CD4-positive, alpha-beta memory T cell (primary cell): ENCODE results near the gene SLX4. TPM values are rescaled to one million over a fixed set of nuclear protein-coding genes. Genes with fewer than 3 reads are reported as not detected.

Experiments used
- CTCF ChIA-PET: fragments of 350-600 bp; sonication (Branson Sonifier 250); formaldehyde crosslinking; loops from one replicate; lab custom pipeline; 2021; ENCODE audit warnings: inconsistent platforms; ENCODE audit not compliant: partially characterized antibody; lab: Charles Lee
- POLR2A ChIA-PET: fragments of 350-600 bp; sonication (Branson Sonifier 250); formaldehyde crosslinking; loops from one replicate; lab custom pipeline; 2021; ENCODE audit not compliant: partially characterized antibody; lab: Charles Lee
- DNase-seq, 5 donors: peaks; one replicate each; pipeline versions ENCODE4 v3.0.0 to v3.0.0-alpha.2; 2020 to 2022; ENCODE audit warnings: mixed read lengths in 1 of 5
- H3K27ac ChIP-seq: one replicate; pipeline ENCODE4 v1.7.0; 2013; ENCODE audit warnings: low read depth, low read length
- H3K27me3 ChIP-seq: 2 replicates; pipeline ENCODE4 v1.7.0; 2013; ENCODE audit warnings: mild to moderate bottlenecking, low read length, moderate library complexity; ENCODE audit not compliant: insufficient read depth
- H3K36me3 ChIP-seq: 2 replicates; pipeline ENCODE4 v1.7.0; 2013; ENCODE audit warnings: mild to moderate bottlenecking, low read length, moderate library complexity; ENCODE audit not compliant: insufficient read depth
- H3K4me1 ChIP-seq: 2 replicates; pipeline ENCODE4 v1.7.0; 2013; ENCODE audit warnings: mild to moderate bottlenecking, low read length, moderate library complexity; ENCODE audit not compliant: insufficient read depth
- H3K4me3 ChIP-seq, 2 donors: one replicate each; pipeline ENCODE4 v1.7.0; 2013; ENCODE audit warnings: low read length in 2 of 2, mild to moderate bottlenecking in 1 of 2
- H3K9me3 ChIP-seq, 2 donors: one replicate each; pipeline ENCODE4 v1.7.0; 2013; ENCODE audit warnings: low read length in 2 of 2, control low read depth in 1 of 2; ENCODE audit not compliant: control insufficient read depth in 1 of 2
- H3K27ac Mint-ChIP-seq, 7 donors: one replicate each; pipeline ENCODE4 v1.8.0; 2020 to 2021; ENCODE audit warnings: mixed read lengths in 7 of 7, mild to moderate bottlenecking in 6 of 7, inconsistent platforms in 3 of 7, moderate library complexity in 3 of 7
- H3K27me3 Mint-ChIP-seq, 2 donors: one replicate each; pipeline ENCODE4 v1.8.0; 2020 to 2021; ENCODE audit warnings: mixed read lengths in 2 of 2
- H3K36me3 Mint-ChIP-seq, 2 donors: one replicate each; pipeline ENCODE4 v1.8.0; 2020 to 2021; ENCODE audit warnings: mixed read lengths in 2 of 2, inconsistent platforms in 1 of 2, mild to moderate bottlenecking in 1 of 2
- H3K4me1 Mint-ChIP-seq, 4 donors: one replicate each; pipeline ENCODE4 v1.8.0; 2020 to 2021; ENCODE audit warnings: mixed read lengths in 4 of 4, mild to moderate bottlenecking in 1 of 4
- H3K4me3 Mint-ChIP-seq, 8 donors: one replicate each; pipeline ENCODE4 v1.8.0; 2020 to 2021; ENCODE audit warnings: mixed read lengths in 8 of 8, mild to moderate bottlenecking in 7 of 8, moderate library complexity in 6 of 8, inconsistent platforms in 3 of 8
- H3K9me3 Mint-ChIP-seq, 8 donors: one replicate each; pipeline ENCODE4 v1.8.0; 2020 to 2021; ENCODE audit warnings: mixed read lengths in 8 of 8, mild to moderate bottlenecking in 5 of 8, inconsistent platforms in 3 of 8, moderate library complexity in 1 of 8
- intact Hi-C: fragments of 100-400 bp; cut with micrococcal nuclease; formaldehyde crosslinking; loops from one replicate; pipeline ENCODE4 v1.15.1; 2023
- polyA plus RNA-seq, 2 donors: library from polyadenylated mRNA; unstranded; fragments of 300-500 nt; fragmentation: Illumina TruSeq; gene quantifications; one replicate each; pipeline ENCODE4 v1.2.3, GENCODE V29; 2021
- total RNA-seq, 2 experiments: library from RNA; stranded (reverse); gene quantifications; one replicate each; pipeline ENCODE4 v1.2.3, GENCODE V29; 2021

SLX4 gene
- total and polyA plus RNA-seq, 4 experiments from 2014 or later: 0.87 to 6.7 (median 5.7) TPM; not detected in 1

DNA sequence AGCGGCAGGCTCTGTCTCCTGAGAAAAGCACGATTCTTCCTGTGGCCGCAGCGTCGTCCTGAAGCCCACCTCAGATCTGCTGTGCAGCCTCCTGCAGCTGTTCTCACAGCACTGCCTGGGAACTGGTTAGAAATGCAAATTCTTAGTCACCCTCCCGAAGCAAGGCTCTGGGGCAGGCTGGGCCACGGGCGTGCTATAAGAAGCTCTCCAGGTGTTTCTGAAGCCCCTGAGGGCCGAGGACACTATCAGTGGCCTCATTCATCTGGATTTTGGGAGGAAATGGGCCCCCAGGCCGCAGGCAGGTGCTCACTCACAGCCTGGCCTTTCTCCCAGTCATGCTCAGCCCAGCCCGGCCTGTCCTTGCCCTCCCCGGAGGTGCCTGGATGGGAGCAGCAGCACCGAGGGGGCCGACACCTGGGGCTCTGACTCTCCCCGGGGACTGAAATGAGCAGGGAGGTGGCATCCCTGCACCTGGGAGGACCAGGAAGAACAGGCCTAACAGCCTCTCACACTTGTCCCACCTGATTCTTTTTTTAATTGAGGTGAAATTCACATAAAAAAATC is 23.8 kb downstream of the SLX4 start:
- DNase-seq: no peak
- Mint-ChIP-seq H3K4me1 (peaks cover 0 to 4% (median 1%) of the 10 kb centered on the region in 4 donors), H3K27ac (no peak overlapping the region), H3K9me3 (no peaks in the 10 kb centered on the region), H3K27me3 (no peaks in the 10 kb centered on the region), H3K4me3 (no peak overlapping the region), H3K36me3 (peaks cover 7 to 8% of the 10 kb centered on the region in 2 donors)
- intact Hi-C loops: no loop called here
- Histone ChIP-seq H3K27ac (no peak overlapping the region), H3K9me3 (no peaks in the 10 kb centered on the region), H3K4me3 (no peak overlapping the region), H3K36me3 (peaks cover 4% of the 10 kb centered on the region), H3K4me1 (no peaks in the 10 kb centered on the region), H3K27me3 (no peaks in the 10 kb centered on the region)
- ChIA-PET CTCF (no interaction called here), POLR2A (no interaction called here)

DNA sequence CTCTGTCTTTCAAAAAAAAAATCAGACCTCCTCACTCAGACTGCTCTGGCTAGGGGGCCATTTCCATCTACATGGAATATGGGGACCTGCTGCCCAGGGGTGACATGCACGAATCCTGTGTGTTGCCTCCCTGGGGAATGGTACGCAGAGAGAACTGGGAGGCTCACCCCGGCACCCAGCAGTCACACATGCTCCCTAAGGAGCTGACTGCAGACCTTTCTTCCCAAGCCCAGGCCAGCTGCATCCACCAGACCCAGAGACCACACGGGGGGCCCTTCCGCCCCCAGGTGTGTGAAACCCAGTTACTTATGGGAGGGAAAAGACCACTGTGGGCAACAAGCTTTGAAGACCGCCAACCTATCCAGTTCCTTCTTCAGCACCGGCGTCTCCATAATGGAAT is 27.0 kb downstream of the SLX4 start:
- no peak overlapping the region for H3K27ac Mint-ChIP-seq
- no peaks in the 10 kb centered on the region for H3K27me3 Mint-ChIP-seq
- peaks cover 4 to 22% (median 13%) of the 10 kb centered on the region in 4 donors for H3K4me1 Mint-ChIP-seq
- Histone ChIP-seq H3K4me3 (no peak overlapping the region), H3K4me1 (peaks cover 10% of the 10 kb centered on the region), H3K36me3 (no peaks in the 10 kb centered on the region), H3K27ac (no peak overlapping the region), H3K27me3 (no peaks in the 10 kb centered on the region), H3K9me3 (no peaks in the 10 kb centered on the region)
- H3K9me3 Mint-ChIP-seq: no peaks in the 10 kb centered on the region
- H3K4me3 Mint-ChIP-seq: no peak overlapping the region
- ChIA-PET CTCF (no interaction called here), POLR2A (no interaction called here)
- DNase-seq: no peak
- peaks cover 0 to 2% of the 10 kb centered on the region in 2 donors for H3K36me3 Mint-ChIP-seq
- intact Hi-C loops: no loop called here

DNA sequence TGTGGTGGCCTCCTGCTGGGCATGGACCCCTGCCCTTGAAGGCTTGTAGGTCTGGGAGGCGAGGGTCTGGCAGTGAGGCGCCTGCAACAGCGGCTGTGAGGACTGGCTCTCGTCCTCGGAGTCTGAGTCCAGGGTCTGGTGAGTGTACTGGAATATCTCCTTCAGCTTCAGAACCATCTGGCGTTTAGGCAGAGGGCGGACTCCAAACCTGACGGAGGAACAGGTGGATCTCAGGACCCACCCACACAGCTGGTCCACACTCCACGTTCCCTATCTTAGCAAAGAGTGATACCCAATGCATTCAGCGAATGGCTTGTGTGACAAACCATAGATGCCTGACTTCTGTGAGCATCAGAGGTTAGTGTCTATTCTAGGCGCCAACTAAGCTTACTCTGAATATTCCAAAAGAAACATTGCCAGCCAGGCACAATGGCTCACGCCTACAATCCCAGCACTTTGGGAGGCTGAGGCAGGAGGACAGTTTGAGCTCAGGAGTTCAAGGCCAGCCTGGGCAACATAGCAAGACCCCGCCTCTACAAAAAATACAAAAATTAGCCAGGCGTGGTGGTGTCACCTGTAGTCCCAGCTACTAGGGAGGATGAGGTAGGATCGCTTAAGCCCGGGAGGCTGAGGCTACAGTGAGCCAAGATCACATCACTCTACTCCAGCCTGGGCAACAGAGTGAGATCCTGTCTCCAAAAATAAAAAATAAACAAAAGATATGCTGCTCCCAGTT is 27.9 kb downstream of the SLX4 start:
- peak overlapping the region in 1 of 7 donors; percentile 83 for H3K27ac Mint-ChIP-seq
- CTCF ChIA-PET: no interaction called here
- peaks cover 19% of the 10 kb centered on the region for H3K4me1 ChIP-seq

DNA sequence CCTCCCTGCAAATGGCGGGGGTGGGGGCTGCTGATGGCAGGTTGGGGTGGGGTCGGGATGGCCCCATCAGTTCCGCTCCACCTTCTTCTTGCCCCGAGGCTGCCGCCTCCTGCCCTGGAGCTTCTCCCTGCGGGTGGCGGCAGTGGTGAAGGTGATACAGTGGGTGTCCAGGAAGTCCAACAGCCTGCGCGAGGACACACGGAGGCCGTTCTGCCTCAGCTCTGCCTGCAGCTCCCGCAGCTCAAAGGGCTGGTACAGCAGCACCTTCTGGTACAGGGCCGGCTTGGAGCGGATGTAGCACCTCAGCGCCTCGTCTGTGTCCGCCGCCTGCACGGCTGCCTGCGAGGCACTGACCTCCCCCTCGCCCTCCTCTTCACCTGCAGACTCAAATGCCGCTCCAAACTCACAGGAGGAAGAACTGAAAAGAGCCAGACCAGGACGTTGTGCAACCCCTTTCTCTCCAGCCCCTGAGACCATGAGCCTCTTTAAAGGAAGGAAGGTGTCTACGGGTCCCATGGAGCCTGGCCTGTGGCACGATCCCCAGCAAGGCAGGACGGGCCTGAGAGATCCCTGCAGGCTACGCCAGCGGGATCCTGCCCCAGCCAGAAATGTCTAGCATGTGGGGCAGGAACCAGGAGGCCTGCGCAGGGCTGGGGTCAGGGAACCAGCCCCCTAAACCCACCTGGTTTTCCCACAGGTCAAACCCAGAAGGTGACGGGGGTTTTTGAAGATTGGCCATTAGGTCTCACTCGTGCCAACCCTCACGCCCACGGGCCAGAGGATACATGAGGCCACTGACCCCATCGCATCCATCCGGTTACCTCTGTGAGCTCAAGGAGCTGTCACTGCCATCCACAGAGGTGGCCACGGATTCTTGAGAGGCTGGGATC is 28.9 kb downstream of the SLX4 start:
- peaks cover 28% of the 10 kb centered on the region for H3K4me1 ChIP-seq
- Mint-ChIP-seq H3K27me3 (no peaks in the 10 kb centered on the region), H3K36me3 (peaks cover 0 to 5% of the 10 kb centered on the region in 2 donors), H3K9me3 (no peaks in the 10 kb centered on the region), H3K4me3 (no peak overlapping the region), H3K4me1 (peaks cover 12 to 39% (median 27%) of the 10 kb centered on the region in 4 donors), H3K27ac (no peak overlapping the region)
- intact Hi-C loops: no loop called here
- no peak overlapping the region for H3K27ac ChIP-seq
- POLR2A ChIA-PET: no interaction called here
- H3K4me3 ChIP-seq: no peak overlapping the region
- no peaks in the 10 kb centered on the region for H3K9me3 ChIP-seq
- CTCF ChIA-PET: no interaction called here
- no peaks in the 10 kb centered on the region for H3K27me3 ChIP-seq
- DNase-seq: no peak
- H3K36me3 ChIP-seq: no peaks in the 10 kb centered on the region

More for the DNA sequence above, 27.9 kb downstream of the SLX4 start:
- H3K27ac ChIP-seq: no peak overlapping the region
- H3K27me3 ChIP-seq: no peaks in the 10 kb centered on the region
- H3K9me3 ChIP-seq: no peaks in the 10 kb centered on the region
- H3K4me3 ChIP-seq: no peak overlapping the region
- intact Hi-C loops: no loop called here
- H3K36me3 Mint-ChIP-seq: peaks cover 0 to 2% of the 10 kb centered on the region in 2 donors
- H3K27me3 Mint-ChIP-seq: no peaks in the 10 kb centered on the region
- H3K9me3 Mint-ChIP-seq: no peaks in the 10 kb centered on the region
- no peak overlapping the region for H3K4me3 Mint-ChIP-seq
- POLR2A ChIA-PET: no interaction called here
- DNase-seq: no peak
- peaks cover 6 to 32% (median 21%) of the 10 kb centered on the region in 4 donors for H3K4me1 Mint-ChIP-seq
- no peaks in the 10 kb centered on the region for H3K36me3 ChIP-seq

DNA sequence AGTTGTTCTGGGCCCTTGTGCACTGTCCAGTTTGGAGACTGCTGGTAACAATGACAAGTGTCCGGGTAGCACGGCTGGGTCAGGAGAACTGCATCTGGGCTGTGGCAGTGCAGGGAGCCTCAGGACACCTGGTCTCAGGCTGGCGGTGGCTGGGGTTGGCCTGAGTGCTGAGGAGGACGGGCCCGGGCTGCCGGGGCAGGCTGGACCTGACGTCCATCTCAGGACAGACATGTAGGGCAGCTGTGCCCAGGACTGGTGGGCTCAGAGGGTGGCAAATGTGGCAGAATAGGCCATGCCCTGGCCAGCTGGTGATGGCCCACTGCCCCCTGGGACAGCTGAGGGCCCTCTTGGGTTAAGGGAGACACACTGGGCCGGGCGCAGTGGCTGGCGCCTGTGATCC is 30.0 kb downstream of the SLX4 start:
- H3K27me3 ChIP-seq: no peaks in the 10 kb centered on the region
- Mint-ChIP-seq H3K4me1 (peaks cover 13 to 44% (median 33%) of the 10 kb centered on the region in 4 donors), H3K9me3 (no peaks in the 10 kb centered on the region), H3K27me3 (no peaks in the 10 kb centered on the region), H3K36me3 (peaks cover 0 to 14% of the 10 kb centered on the region in 2 donors), H3K27ac (no peak overlapping the region), H3K4me3 (no peak overlapping the region)
- CTCF ChIA-PET: no interaction called here
- no peak for DNase-seq
- peaks cover 28% of the 10 kb centered on the region for H3K4me1 ChIP-seq
- intact Hi-C loops: no loop called here
- no peaks in the 10 kb centered on the region for H3K36me3 ChIP-seq
- no peak overlapping the region for H3K4me3 ChIP-seq
- no peaks in the 10 kb centered on the region for H3K9me3 ChIP-seq
- no peak overlapping the region for H3K27ac ChIP-seq
- POLR2A ChIA-PET: no interaction called here

DNA sequence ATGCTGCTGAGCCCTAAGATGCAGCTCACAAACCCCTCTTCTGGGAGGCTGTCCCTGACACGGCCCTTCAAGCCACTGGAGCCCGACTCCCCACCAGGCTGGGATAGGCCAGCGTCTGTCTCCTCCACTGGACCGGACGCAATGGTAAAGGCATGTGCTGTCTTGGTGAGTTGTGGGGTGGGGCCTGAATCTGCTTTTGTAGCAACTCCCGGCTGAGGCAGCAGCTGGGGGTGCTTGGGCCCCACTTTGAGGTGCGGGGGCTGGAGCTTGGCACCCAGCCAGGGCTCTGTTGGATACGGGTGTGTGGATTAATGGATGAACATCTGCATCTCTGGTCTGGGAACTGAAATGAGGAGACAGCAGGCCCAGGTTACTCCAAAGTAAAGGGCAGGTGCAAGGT is 30.7 kb downstream of the SLX4 start:
- H3K27me3 Mint-ChIP-seq: no peaks in the 10 kb centered on the region
- ChIA-PET CTCF (no interaction called here), POLR2A (no interaction called here)
- peak overlapping the region in 4 of 7 donors; percentile 41 to 90 (median 42) for H3K27ac Mint-ChIP-seq
- H3K9me3 Mint-ChIP-seq: no peaks in the 10 kb centered on the region
- H3K4me1 ChIP-seq: peaks cover 28% of the 10 kb centered on the region
- H3K36me3 ChIP-seq: no peaks in the 10 kb centered on the region
- H3K9me3 ChIP-seq: no peaks in the 10 kb centered on the region
- H3K4me3 ChIP-seq: no peak overlapping the region
- no peak for DNase-seq
- intact Hi-C loops: no loop called here
- no peaks in the 10 kb centered on the region for H3K27me3 ChIP-seq
- H3K4me3 Mint-ChIP-seq: peak overlapping the region in 1 of 8 donors; percentile 30
- H3K36me3 Mint-ChIP-seq: peaks cover 0 to 17% of the 10 kb centered on the region in 2 donors
- no peak overlapping the region for H3K27ac ChIP-seq
- peaks cover 16 to 47% (median 33%) of the 10 kb centered on the region in 4 donors for H3K4me1 Mint-ChIP-seq

DNA sequence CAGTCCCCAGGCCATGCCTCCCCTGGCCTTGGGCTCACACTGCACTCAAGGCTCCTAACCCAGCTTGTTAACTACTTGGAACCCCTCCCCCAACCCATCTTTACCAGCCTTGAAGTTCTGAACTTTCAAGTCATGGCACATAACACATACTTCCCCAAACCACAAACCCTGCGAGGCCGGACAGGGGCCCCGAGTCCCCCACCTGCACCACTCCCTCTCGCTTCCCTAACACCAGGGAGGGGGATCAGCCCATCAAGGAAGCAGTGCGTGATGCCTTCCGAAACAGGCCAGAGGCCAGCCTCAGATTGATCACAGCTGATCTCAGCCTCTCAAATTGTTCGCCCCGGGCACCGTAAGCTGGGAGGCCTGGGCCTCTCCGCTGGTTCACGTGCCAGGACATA is 31.2 kb downstream of the SLX4 start:
- no peaks in the 10 kb centered on the region for H3K9me3 ChIP-seq
- Mint-ChIP-seq H3K27me3 (no peaks in the 10 kb centered on the region), H3K4me1 (peaks cover 17 to 52% (median 35%) of the 10 kb centered on the region in 4 donors), H3K9me3 (no peaks in the 10 kb centered on the region), H3K27ac (peak overlapping the region in 5 of 7 donors; percentile 41 to 90 (median 43)), H3K36me3 (peaks cover 0 to 19% of the 10 kb centered on the region in 2 donors), H3K4me3 (peak overlapping the region in 2 of 8 donors; percentile 30 to 49)
- intact Hi-C loops: no loop called here
- DNase-seq: no peak
- no peak overlapping the region for H3K4me3 ChIP-seq
- H3K27ac ChIP-seq: no peak overlapping the region
- no peaks in the 10 kb centered on the region for H3K36me3 ChIP-seq
- ChIA-PET CTCF (no interaction called here), POLR2A (interaction anchor here (2.7 kb wide), 1 partner anchor 15 kb away, joined by 7 read pairs; no protein-coding TSS in a partner anchor)
- peaks cover 31% of the 10 kb centered on the region for H3K4me1 ChIP-seq
- H3K27me3 ChIP-seq: no peaks in the 10 kb centered on the region
